ENCODE data around the gene GATA6.

The GATA6 gene

GRCh38 chr18:22226801-22227200 is 57.4 kb downstream of the GATA6 start:
- TF ChIP-seq CTCF (IDR thresholded peaks at IDR 0.05; ENCODE audit: borderline replicate concordance, insufficient read depth, low read depth, low read length): no peak
- H3K4me3 ChIP-seq (ENCODE audit: low read depth, low read length): no peak overlapping the region

- no peak overlapping the region for H3K4me3 ChIP-seq (ENCODE audit: low read depth, low read length)
- TF ChIP-seq CTCF (IDR thresholded peaks at IDR 0.05; ENCODE audit: borderline replicate concordance, insufficient read depth, low read depth, low read length): no peak
Observed at GRCh38 chr18:22228976-22229375, 59.6 kb downstream of the GATA6 start.

DNA sequence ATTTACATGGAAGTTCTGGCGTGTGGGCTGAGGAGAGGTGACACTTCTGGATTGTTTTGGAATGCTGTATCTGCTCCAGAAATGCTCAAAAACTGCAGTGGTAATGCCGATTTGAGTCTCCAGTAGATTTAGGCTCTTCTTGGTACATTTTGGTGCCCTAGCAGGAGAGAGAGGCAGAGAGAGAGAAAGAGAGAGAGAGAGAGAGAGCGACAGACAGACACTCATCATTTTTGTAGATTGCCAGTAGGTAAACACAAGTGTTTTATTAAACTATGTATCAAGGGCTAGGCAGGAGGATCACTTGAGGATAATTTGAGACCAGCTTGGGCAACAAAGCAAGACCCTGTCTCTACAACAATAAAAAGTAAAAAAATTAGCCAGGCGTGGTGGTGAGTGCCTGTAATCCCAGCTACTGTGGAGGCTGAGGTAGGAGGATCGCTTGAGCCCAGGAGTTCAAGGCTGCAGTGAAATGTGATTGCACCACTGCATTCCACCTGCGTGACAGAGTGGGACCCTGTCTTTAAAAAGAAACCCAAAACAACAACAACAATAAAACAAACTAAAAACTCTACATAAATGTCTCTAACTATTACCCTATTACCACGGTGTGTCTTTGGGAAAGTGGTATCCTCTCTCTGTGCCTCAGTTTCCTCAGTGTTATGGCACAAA is 60.2 kb downstream of the GATA6 start:
- H3K4me3 ChIP-seq (ENCODE audit: low read depth, low read length): no peak overlapping the region
- no peak for TF ChIP-seq CTCF (IDR thresholded peaks at IDR 0.05; ENCODE audit: borderline replicate concordance, insufficient read depth, low read depth, low read length)

- TF ChIP-seq CTCF (IDR thresholded peaks at IDR 0.05; ENCODE audit: borderline replicate concordance, insufficient read depth, low read depth, low read length): no peak
- no peak overlapping the region for H3K4me3 ChIP-seq (ENCODE audit: low read depth, low read length)
Observed at GRCh38 chr18:22230471-22230945, 61.1 kb downstream of the GATA6 start.

- no peak for TF ChIP-seq CTCF (IDR thresholded peaks at IDR 0.05; ENCODE audit: borderline replicate concordance, insufficient read depth, low read depth, low read length)
- H3K4me3 ChIP-seq (ENCODE audit: low read depth, low read length): no peak overlapping the region
Observed at GRCh38 chr18:22233266-22233665, 63.9 kb downstream of the GATA6 start.

GRCh38 chr18:22238036-22238435 is 68.6 kb downstream of the GATA6 start:
- no peak for TF ChIP-seq CTCF (IDR thresholded peaks at IDR 0.05; ENCODE audit: borderline replicate concordance, insufficient read depth, low read depth, low read length)

GRCh38 chr18:22238681-22239080 is 69.3 kb downstream of the GATA6 start:
- no peak for TF ChIP-seq CTCF (IDR thresholded peaks at IDR 0.05; ENCODE audit: borderline replicate concordance, insufficient read depth, low read depth, low read length)
- no peak overlapping the region for H3K4me3 ChIP-seq (ENCODE audit: low read depth, low read length)

More at GRCh38 chr18:22238036-22238435, 68.6 kb downstream of the GATA6 start:
- H3K4me3 ChIP-seq (ENCODE audit: low read depth, low read length): no peak overlapping the region
